Trophoblast cell (in vitro differentiated cells and primary cell): ENCODE results near the gene ZNF14.

Source experiments
- DNase-seq, 2 donors: peaks; one replicate each; pipeline ENCODE4 v3.0.0-alpha.2; 2016
- H2AFZ ChIP-seq: 2 replicates; pipeline ENCODE4 v1.6.1; 2013; ENCODE audit warnings: low read length, moderate library complexity, mild to moderate bottlenecking; ENCODE audit not compliant: insufficient read depth, poor library complexity
- H2AK5ac ChIP-seq: 2 replicates; pipeline ENCODE4 v1.6.1; 2013; ENCODE audit warnings: mild to moderate bottlenecking, low read length
- H2BK120ac ChIP-seq: 2 replicates; pipeline ENCODE4 v1.6.1; 2013; ENCODE audit warnings: low read length, mild to moderate bottlenecking, moderate library complexity; ENCODE audit not compliant: insufficient read depth, poor library complexity
- H2BK12ac ChIP-seq: 2 replicates; pipeline ENCODE4 v1.6.1; 2013; ENCODE audit warnings: mild to moderate bottlenecking, low read length, moderate library complexity
- H2BK5ac ChIP-seq: 2 replicates; pipeline ENCODE4 v1.6.1; 2013; ENCODE audit warnings: low read length, low read depth, moderate library complexity, mild to moderate bottlenecking; ENCODE audit not compliant: poor library complexity
- H3K14ac ChIP-seq: 2 replicates; pipeline ENCODE4 v1.6.1; 2013; ENCODE audit warnings: mild to moderate bottlenecking, low read length
- H3K18ac ChIP-seq: 2 replicates; pipeline ENCODE4 v1.6.1; 2013; ENCODE audit warnings: mild to moderate bottlenecking, low read length
- H3K23ac ChIP-seq: 2 replicates; pipeline ENCODE4 v1.6.1; 2013; ENCODE audit warnings: low read length
- H3K27ac ChIP-seq: 2 replicates; pipeline ENCODE4 v1.5.1; 2013; ENCODE audit warnings: low read depth, mild to moderate bottlenecking, inconsistent platforms, low read length, moderate library complexity
- H3K27me3 ChIP-seq: 2 replicates; pipeline ENCODE4 v1.6.1; 2013; ENCODE audit warnings: inconsistent platforms, mild to moderate bottlenecking, low read length, moderate library complexity; ENCODE audit not compliant: insufficient read depth
- H3K36me3 ChIP-seq, 2 experiments: 1 replicate in 1 of 2; 2 replicates in 1 of 2; pipeline ENCODE4 v1.6.1; 2013; ENCODE audit warnings: low read length in 2 of 2, mild to moderate bottlenecking in 2 of 2, moderate library complexity in 1 of 2; ENCODE audit not compliant: insufficient read depth in 2 of 2, control insufficient read depth in 1 of 2
- H3K4ac ChIP-seq: 2 replicates; pipeline ENCODE4 v1.6.1; 2013; ENCODE audit warnings: low read depth, mild to moderate bottlenecking, low read length, moderate library complexity
- H3K4me1 ChIP-seq, 2 experiments: 1 replicate in 1 of 2; 2 replicates in 1 of 2; pipeline ENCODE4 v1.6.1; 2013; ENCODE audit warnings: low read length in 2 of 2, mild to moderate bottlenecking in 2 of 2, moderate library complexity in 1 of 2; ENCODE audit not compliant: insufficient read depth in 2 of 2, control insufficient read depth in 1 of 2
- H3K4me2 ChIP-seq: 2 replicates; pipeline ENCODE4 v1.6.1; 2013; ENCODE audit warnings: inconsistent platforms, mild to moderate bottlenecking, low read length, moderate library complexity
- H3K4me3 ChIP-seq: 2 replicates; pipeline ENCODE4 v1.5.1; 2013; ENCODE audit warnings: mild to moderate bottlenecking, low read depth, low read length, inconsistent platforms
- H3K79me1 ChIP-seq: one replicate; pipeline ENCODE4 v1.6.1; 2013; ENCODE audit warnings: low read length
- H3K79me2 ChIP-seq: 2 replicates; pipeline ENCODE4 v1.6.1; 2013; ENCODE audit warnings: low read length, mild to moderate bottlenecking; ENCODE audit not compliant: control insufficient read depth, insufficient read depth, poor library complexity
- H3K9ac ChIP-seq: 2 replicates; pipeline ENCODE4 v1.6.1; 2013; ENCODE audit warnings: mild to moderate bottlenecking, low read length
- H3K9me3 ChIP-seq: 2 replicates; pipeline ENCODE4 v1.6.1; 2013; ENCODE audit warnings: low read depth, mild to moderate bottlenecking, control low read depth, inconsistent platforms, low read length; ENCODE audit not compliant: insufficient read depth
- H4K12ac ChIP-seq: 2 replicates; pipeline ENCODE4 v1.6.1; 2013; ENCODE audit warnings: low read depth, mild to moderate bottlenecking, low read length, moderate library complexity
- H4K8ac ChIP-seq: 2 replicates; pipeline ENCODE4 v1.6.1; 2013; ENCODE audit warnings: low read depth, mild to moderate bottlenecking, low read length, moderate library complexity
- H4K91ac ChIP-seq: one replicate; pipeline ENCODE4 v1.6.1; 2013; ENCODE audit warnings: low read depth, mild to moderate bottlenecking, low read length, moderate library complexity
- WGBS: extraction: QIAGEN DNeasy Blood & Tissue Kit; methylation state at CpG from one replicate; pipeline ENCODE4 v1.1.7; 2013; ENCODE audit warnings: missing lambda C conversion rate; ENCODE audit not compliant: insufficient read length, insufficient coverage; ENCODE audit errors: extremely low coverage; 5-methylcytosine and 5-hydroxymethylcytosine counted together

Gene ZNF14

DNA sequence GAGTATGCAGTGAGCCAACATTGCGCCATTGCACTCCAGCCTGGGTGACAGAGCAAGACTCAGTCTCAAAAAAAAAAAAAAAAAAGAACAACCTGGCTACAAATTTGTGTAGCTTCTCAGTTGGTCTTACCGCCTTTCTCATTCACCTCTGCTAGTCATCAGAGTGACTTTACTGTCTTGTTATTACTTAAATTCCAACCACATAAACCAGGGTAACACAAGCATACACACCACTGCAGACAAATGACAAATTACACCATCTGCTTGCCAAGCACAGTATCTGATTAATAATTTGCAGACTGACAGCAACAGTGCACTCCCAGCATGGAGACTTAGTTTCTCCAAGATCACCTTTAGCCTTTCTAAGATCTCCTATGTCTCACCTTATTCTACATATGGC lies 11.0 kb downstream of the ZNF14 start:
- peaks cover 3 to 7% of the 10 kb centered on the region in 2 experiments for H3K36me3 ChIP-seq
- no peak overlapping the region for H4K8ac ChIP-seq
- no peak overlapping the region for H3K27ac ChIP-seq
- H2BK5ac ChIP-seq, result no peak overlapping the region
- H3K9ac ChIP-seq, result no peak overlapping the region
- H3K4me2 ChIP-seq, result no peak overlapping the region
- H3K4me1 ChIP-seq, result no peaks in the 10 kb centered on the region
- no peak overlapping the region for H3K4ac ChIP-seq
- no peak overlapping the region for H4K91ac ChIP-seq
- H3K18ac ChIP-seq, result no peak overlapping the region
- no peak overlapping the region for H2BK12ac ChIP-seq
- no peak overlapping the region for H3K14ac ChIP-seq
- no CpG with 5 or more reads among the region's 2 CpGs for WGBS
- H3K23ac ChIP-seq, result no peak overlapping the region
- DNase-seq, result no peak
- no peaks in the 10 kb centered on the region for H3K27me3 ChIP-seq
- H3K79me2 ChIP-seq, result no peaks in the 10 kb centered on the region
- no peak overlapping the region for H2BK120ac ChIP-seq
- H2AK5ac ChIP-seq, result no peak overlapping the region
- no peak overlapping the region for H2AFZ ChIP-seq
- H4K12ac ChIP-seq, result no peak overlapping the region
- no peak overlapping the region for H3K4me3 ChIP-seq
- no peaks in the 10 kb centered on the region for H3K79me1 ChIP-seq
- peaks cover 10% of the 10 kb centered on the region for H3K9me3 ChIP-seq

DNA sequence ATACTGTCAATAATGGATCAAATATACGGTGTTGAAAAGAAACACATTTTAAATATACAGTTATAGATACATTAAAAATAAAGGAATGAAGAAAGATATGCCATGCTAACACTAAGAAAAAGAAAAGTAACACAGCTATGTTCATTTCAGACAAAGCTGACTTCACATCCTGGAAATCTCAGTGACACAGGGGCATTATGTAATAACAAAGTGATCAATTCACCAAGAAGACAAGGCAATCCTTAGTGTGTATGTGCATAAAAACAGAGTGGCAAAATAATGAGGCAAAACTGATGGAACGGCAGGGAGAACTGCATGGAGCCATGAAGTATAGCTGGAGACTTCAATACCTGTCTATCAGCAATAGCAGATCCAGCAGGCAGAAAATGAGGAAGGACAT lies 13.1 kb downstream of the ZNF14 start:
- H3K4me3 ChIP-seq, result no peak overlapping the region
- H3K36me3 ChIP-seq, result peaks cover 0 to 2% of the 10 kb centered on the region in 2 experiments
- H3K14ac ChIP-seq, result no peak overlapping the region
- no peak for DNase-seq
- no peak overlapping the region for H3K4ac ChIP-seq
- H3K79me2 ChIP-seq, result no peaks in the 10 kb centered on the region
- no peak overlapping the region for H3K4me2 ChIP-seq
- no peak overlapping the region for H3K18ac ChIP-seq
- H2AK5ac ChIP-seq, result no peak overlapping the region
- H2BK5ac ChIP-seq, result no peak overlapping the region
- no CpG with 5 or more reads among the region's 2 CpGs for WGBS
- no peak overlapping the region for H2BK12ac ChIP-seq
- no peak overlapping the region for H4K8ac ChIP-seq
- no peaks in the 10 kb centered on the region for H3K4me1 ChIP-seq
- no peak overlapping the region for H3K23ac ChIP-seq
- no peak overlapping the region for H3K9ac ChIP-seq
- no peak overlapping the region for H2BK120ac ChIP-seq
- no peaks in the 10 kb centered on the region for H3K27me3 ChIP-seq
- no peak overlapping the region for H3K27ac ChIP-seq
- no peaks in the 10 kb centered on the region for H3K79me1 ChIP-seq
- no peak overlapping the region for H2AFZ ChIP-seq
- H4K12ac ChIP-seq, result no peak overlapping the region
- no peak overlapping the region for H4K91ac ChIP-seq
- H3K9me3 ChIP-seq, result peaks cover 12% of the 10 kb centered on the region

DNA sequence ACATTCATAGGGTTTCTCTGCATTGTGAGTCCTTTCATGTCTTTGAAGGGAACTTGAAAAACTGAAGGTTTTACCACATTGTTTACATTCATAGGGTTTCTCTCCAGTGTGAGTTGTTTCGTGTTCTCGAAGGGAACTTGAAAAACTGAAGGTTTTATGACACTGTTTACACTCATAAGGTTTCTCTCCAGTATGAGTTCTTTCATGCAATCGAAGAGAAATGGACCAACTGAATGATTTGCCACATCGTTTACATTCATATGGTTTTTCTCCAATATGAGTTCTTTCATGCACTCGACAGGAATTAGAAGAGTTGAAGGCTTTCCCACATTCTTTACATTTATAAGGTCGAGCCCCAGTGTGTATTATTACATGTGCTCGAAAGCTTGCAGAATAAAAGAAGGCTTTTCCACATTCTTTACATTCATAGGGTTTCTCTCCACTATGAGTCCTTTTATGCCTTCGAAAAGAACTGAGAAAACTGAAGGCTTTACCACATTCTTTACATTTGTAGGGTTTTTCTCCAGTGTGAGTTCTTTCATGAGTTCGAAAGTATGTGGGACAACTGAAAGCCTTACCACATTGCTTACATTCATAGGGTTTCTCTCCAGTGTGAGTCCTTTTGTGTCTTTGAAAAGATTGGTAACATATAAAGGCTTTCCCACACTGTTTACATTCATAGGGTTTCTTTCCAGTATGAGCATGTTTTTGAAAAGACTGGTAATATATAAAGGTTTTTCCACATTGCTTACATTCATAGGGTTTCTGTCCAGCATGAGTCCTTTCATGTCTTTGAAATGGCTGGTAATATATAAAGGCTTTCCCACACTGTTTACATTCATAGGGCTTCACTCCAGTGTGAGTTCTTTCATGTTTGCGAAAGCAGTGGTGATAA lies 20.7 kb downstream of the ZNF14 start:
- no peak overlapping the region for H3K18ac ChIP-seq
- no peaks in the 10 kb centered on the region for H3K79me1 ChIP-seq
- H4K91ac ChIP-seq, result no peak overlapping the region
- no peak overlapping the region for H2BK120ac ChIP-seq
- no peak overlapping the region for H3K4ac ChIP-seq
- H3K4me2 ChIP-seq, result no peak overlapping the region
- H3K9ac ChIP-seq, result no peak overlapping the region
- H2BK5ac ChIP-seq, result no peak overlapping the region
- no peak overlapping the region for H4K8ac ChIP-seq
- H2AFZ ChIP-seq, result no peak overlapping the region
- H3K36me3 ChIP-seq, result peaks cover 22 to 34% of the 10 kb centered on the region in 2 experiments
- H3K79me2 ChIP-seq, result no peaks in the 10 kb centered on the region
- H3K9me3 ChIP-seq, result peaks cover 32% of the 10 kb centered on the region
- no peak overlapping the region for H3K14ac ChIP-seq
- no CpG with 5 or more reads among the region's 10 CpGs for WGBS
- H3K4me1 ChIP-seq, result no peaks in the 10 kb centered on the region
- no peak overlapping the region for H2AK5ac ChIP-seq
- H3K4me3 ChIP-seq, result no peak overlapping the region
- H4K12ac ChIP-seq, result no peak overlapping the region
- H2BK12ac ChIP-seq, result no peak overlapping the region
- H3K23ac ChIP-seq, result no peak overlapping the region
- H3K27me3 ChIP-seq, result no peaks in the 10 kb centered on the region
- no peak overlapping the region for H3K27ac ChIP-seq
- no peak for DNase-seq

DNA sequence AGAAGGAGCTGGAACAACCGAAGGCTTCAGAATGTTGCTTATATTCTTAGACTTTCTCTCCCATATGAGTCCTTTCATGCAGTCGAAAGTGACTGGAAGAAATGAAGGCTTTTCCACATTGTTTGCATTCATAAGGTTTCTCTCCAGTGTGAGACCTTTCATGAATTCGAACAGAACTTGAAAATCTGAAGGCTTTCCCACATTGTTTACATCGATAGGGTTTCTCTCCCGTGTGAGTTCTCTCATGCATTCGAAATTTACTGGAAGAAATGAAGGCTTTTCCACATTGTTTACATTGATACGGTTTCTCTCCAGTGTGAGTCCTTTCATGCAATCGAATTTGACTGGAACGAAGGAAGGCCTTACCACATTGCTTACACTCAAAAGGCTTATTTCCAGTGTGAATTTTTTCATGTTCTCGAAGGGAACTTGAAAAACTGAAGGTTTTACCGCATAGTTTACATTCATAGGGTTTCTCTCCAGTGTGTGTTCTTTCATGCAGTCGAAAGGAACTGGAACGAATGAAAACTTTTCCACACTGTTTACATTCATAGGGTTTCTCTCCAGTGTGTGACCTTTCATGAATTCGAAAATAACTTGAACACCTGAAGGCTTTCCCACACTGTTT lies 21.5 kb downstream of the ZNF14 start:
- H3K4me1 ChIP-seq, result no peaks in the 10 kb centered on the region
- H3K23ac ChIP-seq, result no peak overlapping the region
- H4K91ac ChIP-seq, result no peak overlapping the region
- no peak overlapping the region for H2BK5ac ChIP-seq
- H3K14ac ChIP-seq, result no peak overlapping the region
- no peak overlapping the region for H3K4ac ChIP-seq
- H3K9me3 ChIP-seq, result peaks cover 31% of the 10 kb centered on the region
- WGBS, result no CpG with 5 or more reads among the region's 14 CpGs
- no peaks in the 10 kb centered on the region for H3K27me3 ChIP-seq
- H3K4me2 ChIP-seq, result no peak overlapping the region
- H4K12ac ChIP-seq, result no peak overlapping the region
- no peak for DNase-seq
- H3K79me2 ChIP-seq, result no peaks in the 10 kb centered on the region
- no peak overlapping the region for H4K8ac ChIP-seq
- no peaks in the 10 kb centered on the region for H3K79me1 ChIP-seq
- H2AFZ ChIP-seq, result no peak overlapping the region
- no peak overlapping the region for H2AK5ac ChIP-seq
- H3K9ac ChIP-seq, result no peak overlapping the region
- no peak overlapping the region for H2BK120ac ChIP-seq
- no peak overlapping the region for H3K4me3 ChIP-seq
- no peak overlapping the region for H3K27ac ChIP-seq
- no peak overlapping the region for H3K18ac ChIP-seq
- H3K36me3 ChIP-seq, result peaks cover 22 to 34% of the 10 kb centered on the region in 2 experiments
- H2BK12ac ChIP-seq, result no peak overlapping the region
